GM19468 (cell line): ENCODE data around the gene MAPK11.

Experiments
- ATAC-seq: cut with Tn5 transposase; IDR thresholded peaks from one replicate; pipeline ENCODE4 v1.9.1; 2021; ENCODE audit warnings: mild to moderate bottlenecking, moderate library complexity, moderate number of reproducible peaks; ENCODE audit not compliant: unreplicated experiment; ENCODE audit errors: extremely low read depth

The MAPK11 gene

DNA sequence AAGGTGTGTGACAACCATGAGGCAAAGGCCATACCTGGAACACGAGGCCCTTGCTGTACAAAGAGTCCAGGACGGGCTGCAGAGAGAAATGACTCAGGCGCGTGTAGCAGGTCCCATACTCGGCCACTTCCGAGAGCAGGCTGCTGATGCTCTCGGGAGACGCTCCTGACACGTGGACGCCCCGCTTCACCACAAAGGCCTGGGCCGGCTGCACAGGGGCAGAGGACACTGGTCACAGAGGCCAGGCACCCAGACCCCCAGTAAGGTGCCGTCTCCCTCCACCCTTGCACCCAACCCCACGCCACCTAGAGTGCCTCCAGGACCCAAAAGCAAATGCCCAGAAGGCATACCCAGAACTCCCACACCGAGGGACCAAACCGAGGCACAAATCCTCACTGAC, 40.8 kb downstream of the MAPK11 start:
- no peak for ATAC-seq

DNA sequence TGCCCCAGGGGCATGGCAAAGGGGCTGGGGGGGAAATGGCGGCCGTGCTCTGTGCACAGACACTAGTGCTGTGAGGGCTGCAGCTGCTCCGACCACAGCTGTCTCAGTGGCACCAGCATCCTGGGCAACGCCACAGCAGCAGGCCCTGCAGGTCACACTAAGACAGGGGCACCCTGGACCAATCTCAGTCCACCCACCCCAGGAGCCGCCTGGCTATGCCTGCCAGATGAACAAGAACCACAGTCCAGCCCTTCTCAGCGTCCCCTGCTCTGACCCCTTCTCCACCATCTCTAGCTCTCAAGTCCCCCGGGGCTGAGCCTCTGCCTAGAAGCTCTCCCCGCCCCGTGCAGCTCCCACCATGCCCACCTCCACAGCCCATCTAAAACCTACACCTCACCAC, 41.8 kb downstream of the MAPK11 start:
- no peak for ATAC-seq

DNA sequence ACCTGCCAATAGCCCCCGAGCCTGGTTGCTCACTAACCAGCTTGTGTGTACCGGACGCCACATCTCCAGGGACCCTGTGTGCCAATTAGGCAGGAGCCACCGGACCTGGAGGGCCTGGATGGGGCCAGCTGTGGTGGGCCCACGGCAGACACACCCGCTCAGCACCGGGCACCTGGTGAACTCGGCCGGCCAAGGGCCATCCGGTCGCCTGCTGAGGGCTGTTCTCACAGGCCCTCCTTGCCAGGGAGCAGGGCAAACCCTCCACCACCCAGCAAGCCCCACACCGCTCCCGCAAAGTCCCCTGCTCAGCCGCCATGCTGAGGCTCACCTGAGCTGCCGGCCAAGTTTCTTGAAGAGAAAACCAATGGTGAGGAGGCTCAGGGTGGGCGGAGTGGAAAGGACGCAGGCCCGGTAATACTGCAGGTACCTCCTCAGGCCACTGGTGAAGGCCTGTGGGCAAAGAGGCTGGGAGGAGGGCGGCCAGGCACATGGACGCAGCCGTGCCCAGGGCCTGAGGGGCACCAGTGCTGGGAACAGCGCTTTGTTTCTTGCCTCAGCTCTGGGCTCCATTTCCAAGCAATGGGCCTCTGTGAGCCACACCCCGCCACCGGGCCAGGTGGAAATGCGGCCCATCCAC, 42.5 kb downstream of the MAPK11 start:
- no peak for ATAC-seq

DNA sequence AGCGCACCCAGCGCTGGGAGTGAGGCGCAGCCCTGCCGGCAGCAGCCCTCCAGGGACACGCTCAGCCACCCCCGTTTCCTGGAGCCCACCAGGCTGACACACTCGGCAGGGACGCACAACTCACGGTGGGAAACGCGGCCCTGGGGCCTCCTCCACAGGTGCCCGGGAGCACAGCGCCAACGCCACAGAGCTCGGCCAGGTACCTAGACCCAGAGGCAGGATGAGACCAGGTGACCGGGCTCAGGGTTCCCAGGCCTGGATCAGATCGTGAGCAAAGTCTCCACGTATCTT, 43.4 kb downstream of the MAPK11 start:
- ATAC-seq, result no peak

DNA sequence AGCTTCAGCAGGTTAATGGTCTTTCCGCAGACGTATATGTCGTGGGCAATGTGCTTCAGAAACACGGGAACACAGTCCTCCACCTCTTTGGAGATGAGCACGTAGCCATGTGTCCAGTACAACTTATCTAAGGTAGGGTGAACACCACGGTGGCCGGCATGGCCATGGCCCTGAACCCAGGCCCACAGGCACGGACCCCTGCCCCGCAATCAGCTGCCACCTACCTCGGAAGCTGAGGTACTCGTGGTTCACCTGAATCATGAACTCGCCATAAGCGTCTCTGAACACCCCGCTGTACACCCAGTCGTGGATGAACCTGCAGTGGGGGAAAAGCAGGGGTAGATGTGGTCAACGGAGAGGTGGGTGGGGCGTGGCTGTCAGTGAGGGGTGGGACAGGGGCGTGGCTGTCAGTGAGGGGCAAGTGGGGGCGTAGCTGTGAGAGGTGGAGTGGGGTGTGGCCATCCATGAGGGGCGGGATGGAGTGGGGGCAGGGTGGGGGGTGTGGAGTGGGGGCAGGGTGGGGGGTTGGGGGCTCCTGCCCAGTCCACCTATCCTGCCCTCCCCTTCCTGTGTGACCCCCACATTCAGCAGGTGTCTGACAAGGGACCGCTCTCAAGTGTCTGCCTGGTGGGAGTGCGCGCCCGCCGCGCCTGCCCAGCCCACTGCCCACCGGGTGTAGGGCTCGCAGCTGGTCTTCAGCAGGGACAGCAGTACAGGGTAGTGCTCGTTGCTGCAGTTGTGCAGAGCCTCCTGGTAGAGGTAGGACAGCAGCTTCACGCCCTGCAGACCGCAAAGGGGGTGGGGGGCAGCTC, 43.9 kb downstream of the MAPK11 start:
- no peak for ATAC-seq

DNA sequence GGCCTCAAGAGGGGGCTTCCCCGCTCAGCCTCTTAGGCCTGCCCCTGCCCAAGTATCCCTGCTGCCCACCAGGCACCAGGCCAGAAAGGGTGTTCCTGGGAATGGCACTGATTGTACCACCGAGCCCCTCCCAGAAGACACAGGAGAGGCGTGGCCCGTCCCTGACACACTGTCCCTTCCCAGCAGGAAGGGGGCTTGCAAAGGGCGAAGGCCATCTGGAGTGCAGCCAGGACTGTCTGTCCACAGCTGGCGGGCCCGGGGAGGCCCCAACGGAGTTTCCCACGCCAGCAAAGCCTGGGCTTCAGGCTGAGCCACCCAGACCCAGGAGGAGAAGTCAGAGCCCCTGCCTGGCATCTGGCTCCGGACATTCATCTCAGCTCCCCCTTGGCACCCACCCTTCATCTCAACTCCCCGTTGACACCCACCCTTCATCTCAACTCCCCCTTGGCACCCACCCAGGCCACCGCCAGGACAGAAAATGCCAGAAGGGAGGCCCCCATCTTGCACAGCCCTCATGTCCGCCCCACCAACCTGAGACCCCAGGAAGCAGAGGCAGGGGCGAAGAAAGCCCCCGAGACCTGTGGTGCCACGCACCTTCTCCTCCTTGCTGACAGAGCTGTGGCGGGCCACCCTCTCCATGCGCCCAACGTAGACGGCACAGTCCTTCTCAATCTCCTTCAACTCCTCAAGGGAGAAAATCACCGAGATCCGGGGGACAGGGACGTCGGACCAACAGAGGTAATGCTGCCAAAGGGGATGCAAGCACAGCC, 44.8 kb downstream of the MAPK11 start:
- no peak for ATAC-seq

DNA sequence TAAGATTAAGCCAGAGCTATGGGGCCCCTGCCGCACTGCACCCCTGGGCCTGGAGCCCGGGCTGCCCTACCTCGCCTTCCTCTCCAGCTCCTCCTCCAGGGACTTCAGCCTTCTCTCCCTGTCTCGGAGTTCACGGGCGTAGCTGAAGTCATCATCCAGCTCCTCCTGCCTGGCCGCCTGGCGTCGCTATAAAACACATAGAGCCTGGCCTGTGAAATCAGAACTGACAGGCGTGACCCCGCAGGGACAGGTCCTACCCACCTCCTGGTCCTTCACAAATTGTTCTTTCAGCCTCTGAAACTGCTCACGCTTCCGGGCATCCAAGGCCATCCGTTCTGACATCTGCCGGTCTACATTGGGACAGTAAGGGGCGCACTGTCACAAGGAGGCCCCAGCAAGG, 46.1 kb downstream of the MAPK11 start:
- ATAC-seq, result no peak

DNA sequence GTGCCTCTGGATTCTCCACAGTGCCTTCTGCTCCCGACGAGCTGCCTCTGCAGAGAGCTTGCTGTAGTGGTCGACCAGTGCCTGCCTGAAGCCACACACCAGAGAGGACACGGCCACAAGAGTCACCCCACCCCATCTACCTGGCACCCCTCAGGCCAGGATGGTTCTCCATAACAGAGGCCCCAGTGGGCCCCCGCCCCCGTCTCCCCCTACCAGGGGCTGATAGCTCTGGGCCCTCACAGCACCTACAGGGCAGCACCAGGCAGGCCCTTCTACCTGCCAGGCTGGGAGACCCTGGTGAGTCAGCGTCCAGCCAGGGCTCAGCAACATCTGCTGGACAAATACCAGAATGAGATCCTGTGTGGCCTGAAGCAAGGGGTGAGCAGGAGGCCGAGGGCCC, 47.7 kb downstream of the MAPK11 start:
- no peak for ATAC-seq

DNA sequence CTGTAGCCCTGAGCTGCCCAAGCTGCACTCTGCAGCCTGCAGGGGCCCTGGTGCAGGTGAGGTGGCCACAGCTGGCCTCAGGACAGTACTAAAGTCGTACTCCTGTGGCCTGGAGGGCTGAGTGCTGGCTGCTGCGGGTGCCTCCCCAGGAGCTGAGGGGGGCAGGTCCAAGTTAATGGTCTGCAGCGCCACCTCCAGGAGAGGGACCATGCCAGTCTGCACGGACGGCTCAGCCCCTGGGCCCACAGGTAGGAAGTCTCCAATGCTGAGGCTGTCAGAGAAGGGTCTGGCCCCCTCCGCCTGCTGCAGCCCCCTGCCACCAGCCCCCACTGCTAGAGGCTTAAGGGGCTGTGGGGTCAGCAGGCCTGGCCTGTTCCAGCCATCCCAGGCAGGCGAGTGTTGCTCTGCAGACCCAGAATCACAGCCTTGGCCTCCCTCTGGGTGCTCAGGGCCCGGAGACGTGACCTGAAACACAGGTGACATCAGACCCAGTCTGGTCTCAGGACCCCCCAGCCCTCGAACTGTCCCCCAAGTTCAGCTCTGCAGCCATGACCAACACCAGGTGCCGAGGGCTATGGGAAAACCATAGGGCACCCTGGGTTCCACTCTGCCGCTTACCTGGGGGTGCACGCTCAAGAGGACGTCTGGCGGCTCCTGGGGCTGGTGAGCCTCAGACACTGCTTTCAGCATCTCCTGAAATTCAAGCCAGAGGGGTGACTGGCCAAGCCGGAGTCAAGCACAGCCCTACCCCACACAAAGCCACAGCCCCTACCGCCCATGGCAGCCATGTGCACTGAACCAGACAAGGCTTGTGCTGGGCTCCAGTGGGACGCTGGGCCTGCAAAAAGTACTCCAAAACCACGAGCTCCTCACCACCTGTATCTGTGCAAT, 48.5 kb downstream of the MAPK11 start:
- ATAC-seq, result no peak

DNA sequence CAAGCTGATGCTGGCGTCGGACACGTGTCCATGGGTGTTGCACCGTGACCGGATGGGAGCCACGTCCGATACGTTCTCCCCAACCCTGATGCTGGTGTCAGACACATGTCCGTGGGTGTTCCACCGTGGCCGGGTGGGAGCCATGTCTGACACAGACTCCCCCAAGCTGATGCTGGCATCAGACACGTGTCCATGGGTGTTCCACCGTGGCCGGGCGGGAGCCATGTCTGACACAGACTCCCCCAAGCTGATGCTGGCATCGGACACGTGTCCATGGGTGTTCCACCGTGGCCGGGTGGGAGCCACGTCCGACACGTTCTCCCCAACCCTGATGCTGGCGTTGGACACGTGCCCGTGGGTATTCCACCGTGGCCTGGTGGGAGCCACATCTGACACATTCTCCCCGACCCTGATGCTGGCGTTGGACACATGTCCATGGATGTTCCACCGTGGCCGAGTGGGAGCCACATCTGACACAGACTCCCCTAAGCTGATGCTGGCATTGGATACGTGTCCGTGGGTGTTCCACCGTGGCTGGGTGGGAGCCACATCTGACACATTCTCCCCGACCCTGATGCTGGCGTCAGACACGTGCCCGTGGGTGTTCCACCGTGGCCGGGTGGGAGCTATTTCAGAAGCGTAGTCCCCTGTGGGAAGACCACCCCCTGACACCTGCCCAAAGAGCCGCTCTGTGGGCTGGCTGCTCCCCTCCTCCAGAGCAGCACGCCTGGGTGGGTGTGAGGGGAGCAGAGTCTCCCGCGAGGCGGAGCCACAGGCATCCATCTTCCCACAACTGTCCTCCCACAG, 49.4 kb downstream of the MAPK11 start:
- ATAC-seq, result no peak

DNA sequence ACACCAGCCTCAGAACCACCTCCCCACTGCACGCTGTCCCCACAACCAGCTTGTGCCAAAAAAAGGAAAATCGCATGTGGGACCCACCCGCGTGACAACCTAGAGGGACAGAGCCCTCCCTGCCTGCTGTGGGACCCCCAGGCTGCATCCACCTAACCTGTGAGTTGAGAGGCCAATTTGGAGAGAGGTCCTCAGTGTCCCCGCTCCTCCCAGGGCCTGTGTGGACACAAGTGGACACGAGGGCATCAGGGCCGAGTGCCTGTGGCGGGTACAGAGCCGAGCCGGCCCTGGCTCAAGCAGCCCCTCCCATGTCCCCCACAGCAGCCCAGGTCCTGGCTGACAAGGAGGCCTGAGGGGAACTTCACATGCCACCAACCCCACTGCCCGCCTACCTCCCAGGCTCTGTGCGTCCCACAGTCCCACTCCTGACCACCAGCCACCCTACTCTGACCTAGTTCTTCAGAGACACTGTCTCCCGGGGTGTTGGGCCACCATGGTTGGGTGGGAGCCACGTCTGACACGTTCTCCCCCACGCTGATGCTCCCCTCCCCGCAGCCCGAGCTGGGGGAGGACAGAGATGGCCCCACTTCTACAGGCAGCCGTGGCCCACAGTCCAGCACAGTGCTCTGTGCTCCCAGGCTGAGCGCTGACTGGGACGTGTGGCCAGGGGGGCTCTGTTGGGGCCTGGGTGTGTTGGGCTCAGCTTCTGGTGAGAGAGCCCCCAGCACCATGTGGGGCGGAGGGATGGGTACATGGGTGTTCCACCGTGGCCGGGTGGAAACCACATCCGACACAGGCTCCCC, 50.2 kb downstream of the MAPK11 start:
- no peak for ATAC-seq

DNA sequence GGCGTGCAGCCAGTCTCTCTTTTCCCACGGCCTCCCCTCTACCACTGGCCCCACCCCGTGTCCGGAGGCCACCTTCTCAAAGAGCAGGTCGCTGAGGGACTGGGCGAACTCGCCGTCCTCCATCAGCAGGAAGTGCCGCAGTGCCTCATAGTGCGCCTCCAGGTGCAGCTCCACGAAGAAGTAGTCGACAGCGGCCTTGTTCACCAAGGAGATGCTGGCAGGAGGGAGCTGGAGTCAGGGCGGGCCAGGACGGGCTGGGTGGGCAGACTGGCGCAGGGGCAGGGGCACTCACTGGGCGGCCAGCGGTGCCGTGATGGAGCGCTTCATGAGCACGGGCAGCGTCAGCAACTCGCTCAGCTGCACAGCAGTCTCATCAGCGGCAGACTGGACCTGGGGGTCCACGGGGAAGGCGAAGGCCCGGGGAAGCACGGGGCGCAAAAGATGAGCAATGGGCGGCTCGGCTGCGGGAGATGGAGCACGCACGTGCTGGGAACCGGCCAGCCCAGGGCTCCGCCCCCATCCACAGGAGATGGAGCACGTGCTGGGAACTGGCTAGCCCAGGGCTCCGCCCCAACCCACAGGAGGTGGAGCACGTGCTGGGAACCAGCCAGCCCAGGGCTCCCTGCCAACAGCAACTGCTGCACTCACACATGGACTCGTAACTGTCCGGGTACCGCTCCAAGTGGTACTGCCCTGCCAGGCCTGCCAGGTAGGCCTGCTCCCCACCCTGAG, 51.0 kb downstream of the MAPK11 start:
- ATAC-seq, result no peak

DNA sequence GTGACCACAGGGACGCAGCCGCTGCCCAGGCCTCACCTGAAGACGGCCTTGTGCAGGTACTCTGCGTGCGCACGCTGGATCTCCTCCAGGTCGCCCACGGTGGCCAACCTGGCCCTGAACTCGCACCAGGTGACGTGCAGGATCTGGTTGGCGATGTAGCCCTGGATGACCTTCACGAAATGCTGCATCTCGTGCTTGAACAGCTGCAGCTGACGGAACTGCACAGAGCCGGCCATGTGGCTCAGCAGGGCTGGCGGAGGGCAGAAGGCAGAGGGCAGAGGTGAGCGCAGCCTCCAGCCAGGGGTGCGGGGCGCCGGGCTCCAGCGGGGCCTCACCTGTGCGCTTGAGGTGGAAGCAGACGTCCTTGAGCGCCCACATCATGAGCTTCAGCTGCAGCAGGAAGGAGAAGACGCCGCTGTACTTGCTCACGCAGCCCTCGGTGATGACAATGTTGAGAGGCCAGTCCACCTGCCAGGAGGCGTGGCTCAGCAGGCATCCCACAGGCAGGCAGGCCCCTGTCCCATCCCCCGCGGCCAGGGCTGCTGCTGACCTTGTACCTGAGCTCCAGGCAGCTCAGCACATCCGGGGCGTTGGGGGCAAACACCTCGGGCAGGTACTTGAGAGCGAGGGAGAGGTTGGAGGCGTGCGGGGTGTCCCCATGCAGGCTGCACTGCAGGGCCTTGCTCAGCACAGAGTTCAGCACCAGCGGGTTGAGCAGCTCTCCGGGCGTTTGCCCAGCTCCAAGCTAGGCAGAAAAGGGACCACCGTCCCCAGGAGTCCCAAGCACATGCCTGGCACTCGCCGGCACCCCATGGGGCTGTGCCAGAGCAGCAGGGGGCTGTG, 51.8 kb downstream of the MAPK11 start:
- no peak for ATAC-seq

DNA sequence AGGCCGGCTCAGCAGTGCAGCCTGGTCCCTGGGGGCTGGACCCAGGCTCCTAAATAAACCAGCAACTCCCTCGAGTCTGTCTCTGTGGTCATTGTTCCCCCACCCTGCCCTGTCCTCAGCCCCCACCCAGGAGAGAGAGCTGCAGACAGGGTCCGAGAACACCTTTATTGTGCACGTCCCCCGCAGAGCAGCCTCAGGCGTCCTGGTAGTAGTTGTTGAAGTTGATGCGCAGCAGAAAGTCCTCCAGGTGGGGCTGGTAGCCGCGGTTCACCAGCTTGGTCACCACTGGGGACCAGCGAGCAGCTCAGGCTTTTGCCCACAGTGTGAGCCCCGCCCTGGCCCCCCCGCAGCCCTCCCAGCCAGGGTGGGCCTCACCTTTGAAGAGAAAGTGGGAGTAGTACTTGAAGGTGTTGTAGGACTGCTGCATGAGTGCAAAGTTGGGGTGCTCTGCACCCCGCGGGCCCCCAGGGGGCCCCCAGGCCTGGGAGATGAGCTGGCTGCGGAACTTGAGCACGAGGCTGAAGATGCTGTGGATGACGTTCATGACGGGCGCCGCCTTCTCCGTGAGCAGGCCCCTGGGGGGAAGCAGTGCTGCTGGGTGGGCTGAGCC, 52.5 kb downstream of the MAPK11 start:
- ATAC-seq, result no peak

DNA sequence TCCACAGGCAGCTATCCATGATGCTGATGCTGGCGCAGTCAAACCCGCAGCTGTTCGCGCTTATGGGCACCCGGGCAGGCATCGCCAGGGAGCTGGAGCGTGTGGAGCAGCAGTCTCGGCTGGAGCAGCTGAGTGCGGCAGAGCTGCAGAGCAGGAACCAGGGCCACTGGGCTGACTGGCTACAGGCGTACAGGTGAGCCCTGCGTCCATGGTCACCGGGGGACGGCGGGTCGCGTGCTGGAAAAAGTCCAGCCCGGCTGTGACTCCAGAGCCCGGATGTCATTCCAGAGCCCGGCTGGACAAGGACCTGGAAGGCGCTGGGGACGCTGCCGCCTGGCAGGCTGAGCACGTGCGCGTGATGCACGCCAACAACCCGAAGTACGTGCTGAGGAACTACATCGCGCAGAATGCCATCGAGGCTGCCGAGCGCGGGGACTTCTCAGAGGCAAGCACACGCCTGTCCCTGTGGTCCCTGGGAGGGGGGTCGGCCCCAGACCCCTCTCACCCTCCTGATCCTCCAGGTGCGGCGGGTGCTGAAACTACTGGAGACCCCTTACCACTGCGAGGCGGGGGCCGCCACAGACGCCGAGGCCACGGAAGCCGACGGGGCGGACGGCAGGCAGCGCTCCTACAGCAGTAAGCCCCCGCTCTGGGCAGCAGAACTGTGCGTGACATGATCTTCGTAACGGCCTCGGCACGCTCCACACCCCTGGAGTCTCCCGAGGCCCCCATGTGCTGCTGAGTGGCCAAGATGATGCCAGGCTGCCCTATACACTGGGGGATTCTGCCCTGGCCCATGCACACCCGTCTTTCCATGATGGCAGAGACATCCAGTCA, 53.3 kb downstream of the MAPK11 start:
- no peak for ATAC-seq

DNA sequence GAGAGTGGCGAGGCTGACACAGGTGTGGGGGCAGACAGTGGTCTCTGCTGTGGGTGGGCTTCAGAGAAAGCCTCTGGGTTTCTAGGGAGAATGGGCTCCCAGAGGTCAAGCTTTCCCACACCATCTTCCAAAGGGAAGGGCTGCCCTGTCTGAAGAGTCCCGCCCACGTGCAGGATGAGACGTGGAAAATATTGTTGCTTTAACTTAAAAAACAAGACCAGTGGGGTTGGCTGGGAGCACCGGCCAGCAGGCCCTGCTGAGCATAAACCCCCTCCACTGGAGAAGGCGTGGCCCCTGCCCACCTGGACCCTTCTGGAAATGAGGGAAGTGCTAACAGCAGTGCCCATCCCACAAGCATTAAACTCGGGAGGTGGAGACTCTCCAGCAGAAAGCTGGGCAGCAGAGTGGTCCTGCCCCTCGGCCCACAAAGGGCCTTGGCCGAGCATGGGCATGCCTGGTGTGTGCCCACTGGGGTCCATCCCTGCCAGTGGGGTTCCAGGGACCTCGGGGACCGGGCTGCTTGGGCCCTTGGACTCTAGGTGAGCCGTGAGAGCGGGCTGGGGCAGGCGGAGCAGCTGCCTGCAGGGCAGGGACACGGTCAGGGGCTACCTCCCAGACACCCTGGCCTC, 54.0 kb downstream of the MAPK11 start:
- no peak for ATAC-seq
